GM12892 (cell line): ENCODE results near the gene RAC3.

Source experiments
- POLR2A ChIP-seq: IDR thresholded peaks from 2 replicates; pipeline ENCODE4 v1.6.1; 2011; ENCODE audit warnings: low read depth, low read length, control low read depth
- POLR2AphosphoS5 ChIP-seq: IDR thresholded peaks from 2 replicates; pipeline ENCODE4 v1.6.1; 2011; ENCODE audit warnings: low read depth, low read length, control low read depth

DNA sequence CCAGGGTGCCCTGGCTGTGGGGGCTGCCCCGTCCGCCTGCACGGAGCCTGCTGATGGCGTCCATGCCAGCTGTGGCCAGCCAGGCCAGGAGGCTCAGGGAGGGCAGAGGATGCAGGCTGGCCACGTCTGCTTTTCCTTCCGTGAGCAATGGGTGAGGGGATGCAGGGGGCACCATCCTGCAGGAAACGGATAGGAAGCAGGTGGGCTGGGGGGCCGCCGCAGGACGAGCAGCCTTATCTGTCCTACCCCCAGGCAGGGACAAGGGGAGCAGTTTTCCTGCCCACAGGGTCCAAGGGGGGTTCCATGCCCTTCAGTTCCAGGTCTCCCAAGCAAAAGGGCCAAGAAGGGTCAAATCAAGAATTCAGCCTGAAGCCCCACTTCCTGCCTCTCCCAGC, 27.4 kb downstream of the RAC3 start:
- peak; percentile 17; the same call in 1 of the 2 replicates for TF ChIP-seq POLR2A
- TF ChIP-seq POLR2AphosphoS5: no peak
